GM23338 (cell line): Measurements from ENCODE around the gene THY1. TPM values are rescaled to one million over a fixed set of nuclear protein-coding genes. Genes with fewer than 3 reads are reported as not detected.
A peak's percentile ranks its signal among the peaks of the same experiment; 100 is the strongest.

Experiments
- ATAC-seq: fragments of 200-7000 bp; cut with Tn5 transposase; 3 replicates; pipeline ENCODE4 v1.9.1; 2020
- DNase-seq: peaks from one replicate; pipeline ENCODE4 v3.0.0-alpha.2; 2015; ENCODE audit warnings: low spot score
- H2AFZ ChIP-seq: fragments of 200-600 bp; sonication (generic); 2 replicates; pipeline ENCODE4 v1.8.0; 2016; ENCODE audit warnings: antibody characterized with exemption, mild to moderate bottlenecking, moderate library complexity
- H3F3A ChIP-seq: fragments of 200-600 bp; sonication (generic); replicated peaks from 2 replicates; pipeline ENCODE4 v1.8.0; 2017; ENCODE audit warnings: antibody characterized with exemption, mixed run types, low read depth
- H3K27ac ChIP-seq: fragments of 200-600 bp; sonication (generic); 2 replicates; pipeline ENCODE4 v1.6.1; 2016; ENCODE audit warnings: low read depth
- H3K27me3 ChIP-seq: fragments of 200-600 bp; sonication (generic); 2 replicates; pipeline ENCODE4 v1.8.0; 2016; ENCODE audit warnings: mild to moderate bottlenecking, mixed run types, moderate library complexity; ENCODE audit not compliant: insufficient read depth
- H3K36me3 ChIP-seq: fragments of 200-600 bp; sonication (generic); 2 replicates; pipeline ENCODE4 v1.8.0; 2016; ENCODE audit warnings: mild to moderate bottlenecking; ENCODE audit not compliant: insufficient read depth
- H3K4me1 ChIP-seq: fragments of 200-600 bp; sonication (generic); 2 replicates; pipeline ENCODE4 v1.8.0; 2016; ENCODE audit warnings: mild to moderate bottlenecking, moderate library complexity; ENCODE audit not compliant: insufficient read depth
- H3K4me2 ChIP-seq: fragments of 200-600 bp; sonication (generic); 2 replicates; pipeline ENCODE4 v1.7.1; 2017; ENCODE audit warnings: mixed run types
- H3K4me3 ChIP-seq: fragments of 200-600 bp; sonication (generic); 2 replicates; pipeline ENCODE4 v1.6.1; 2016; ENCODE audit warnings: mixed run types
- H3K79me2 ChIP-seq: fragments of 200-600 bp; sonication (generic); replicated peaks from 2 replicates; pipeline ENCODE4 v1.8.0; 2017; ENCODE audit warnings: mild to moderate bottlenecking; ENCODE audit not compliant: insufficient read depth
- H3K9me2 ChIP-seq: fragments of 200-600 bp; sonication (generic); 2 replicates; pipeline ENCODE4 v1.8.0; 2017; ENCODE audit not compliant: insufficient read depth
- H4K20me1 ChIP-seq: fragments of 200-600 bp; sonication (generic); replicated peaks from 2 replicates; pipeline ENCODE4 v1.8.0; 2017; ENCODE audit warnings: mild to moderate bottlenecking; ENCODE audit not compliant: insufficient read depth
- H3K27ac Mint-ChIP-seq: 2 replicates; pipeline ENCODE4 v1.8.0; 2020; ENCODE audit warnings: inconsistent platforms, mild to moderate bottlenecking, moderate library complexity, mixed read lengths
- H3K27me3 Mint-ChIP-seq: 3 replicates; pipeline ENCODE4 v1.8.0; 2022; ENCODE audit warnings: low read depth, mild to moderate bottlenecking, moderate library complexity, mixed read lengths, inconsistent platforms; ENCODE audit not compliant: insufficient read depth, poor library complexity
- H3K36me3 Mint-ChIP-seq: 3 replicates; pipeline ENCODE4 v1.8.0; 2021; ENCODE audit warnings: low read depth, mild to moderate bottlenecking, inconsistent platforms, moderate library complexity, mixed read lengths
- H3K4me1 Mint-ChIP-seq: 3 replicates; pipeline ENCODE4 v1.8.0; 2020; ENCODE audit warnings: mild to moderate bottlenecking, inconsistent platforms, mixed read lengths
- H3K4me3 Mint-ChIP-seq: 3 replicates; pipeline ENCODE4 v1.8.0; 2021; ENCODE audit warnings: moderate library complexity, mild to moderate bottlenecking, inconsistent platforms, mixed read lengths
- H3K9me3 Mint-ChIP-seq: 3 replicates; pipeline ENCODE4 v1.8.0; 2020; ENCODE audit warnings: moderate library complexity, mild to moderate bottlenecking, inconsistent platforms, mixed read lengths
- CREB1 ChIP-seq: fragments of 250-450 bp; sonication (Bioruptor Pico); IDR thresholded peaks from 2 replicates; pipeline ENCODE4 v1.5.0; 2020; ENCODE audit warnings: low read depth, mild to moderate bottlenecking, moderate library complexity
- EZH2 ChIP-seq: fragments of 200-600 bp; sonication (generic); IDR thresholded peaks from one replicate; pipeline ENCODE4 v1.8.0; 2017; ENCODE audit warnings: antibody characterized with exemption, mild to moderate bottlenecking, low read depth; ENCODE audit not compliant: unreplicated experiment
- EZH2phosphoT487 ChIP-seq: fragments of 200-600 bp; sonication (generic); IDR thresholded peaks from one replicate; pipeline ENCODE4 v1.8.1; 2018; ENCODE audit warnings: antibody characterized with exemption; ENCODE audit not compliant: unreplicated experiment
- JUNB ChIP-seq: IDR thresholded peaks from one replicate; pipeline ENCODE4 v1.6.1; 2016; ENCODE audit warnings: antibody characterized with exemption; ENCODE audit not compliant: unreplicated experiment
- NANOG ChIP-seq: IDR thresholded peaks from 2 replicates; pipeline ENCODE4 v1.6.1; 2016; ENCODE audit warnings: antibody characterized with exemption, borderline replicate concordance
- POLR2AphosphoS5 ChIP-seq: IDR thresholded peaks from 2 replicates; pipeline ENCODE4 v1.6.1; 2016; ENCODE audit warnings: antibody characterized with exemption, low read depth
- STAT1 ChIP-seq: IDR thresholded peaks from one replicate; pipeline ENCODE4 v1.6.1; 2016; ENCODE audit warnings: antibody characterized with exemption; ENCODE audit not compliant: unreplicated experiment
- ZNF114 ChIP-seq: fragments of 250-450 bp; sonication (Bioruptor Pico); IDR thresholded peaks from 2 replicates; pipeline ENCODE4 v1.5.0; 2020; ENCODE audit warnings: mild to moderate bottlenecking, moderate library complexity
- ZNF331 ChIP-seq: fragments of 250-450 bp; sonication (Bioruptor Pico); IDR thresholded peaks from 2 replicates; pipeline ENCODE4 v1.5.0; 2020; ENCODE audit warnings: low read depth, mild to moderate bottlenecking, moderate library complexity
- polyA plus RNA-seq: library from polyadenylated mRNA; unstranded; fragments of >200 nt; fragmentation: Nextera tagmentation; extraction: Ambion mirVana; gene quantifications from 2 replicates; pipeline ENCODE4 v1.2.1, GENCODE V29; 2016
- total RNA-seq: library from RNA; depleted of rRNA; stranded (reverse); fragments of >200 nt; shearing (Covaris generic); gene quantifications from 2 replicates; pipeline ENCODE4 v1.2.3, GENCODE V29; 2014
- TF ChIP-seq, protein P1 (sequence below): IDR thresholded peaks from one replicate; pipeline ENCODE4 v1.6.1; 2018; ENCODE audit warnings: antibody characterized with exemption; ENCODE audit not compliant: unreplicated experiment
- TF ChIP-seq, protein P2 (sequence below): IDR thresholded peaks from 2 replicates; pipeline ENCODE4 v1.6.1; 2016; ENCODE audit warnings: antibody characterized with exemption
- TF ChIP-seq, protein P3 (sequence below): fragments of 250-450 bp; sonication (Bioruptor Pico); IDR thresholded peaks from 2 replicates; pipeline ENCODE4 v1.5.0; 2020; ENCODE audit warnings: mild to moderate bottlenecking, moderate library complexity
- TF ChIP-seq, protein P4 (sequence below), 2 experiments: fragments of 200-600 bp in 1 of 2; sonication (generic) in 1 of 2; conservative IDR thresholded peaks; 2 replicates each; pipeline versions ENCODE4 v1.5.1 to v1.6.1; 2016 to 2017; ENCODE audit warnings: antibody characterized with exemption in 2 of 2, low read depth in 2 of 2, mild to moderate bottlenecking in 2 of 2, moderate library complexity in 1 of 2

The THY1 gene
- total and polyA plus RNA-seq, 2 experiments from 2014 or later: 490 to 597 TPM

DNA sequence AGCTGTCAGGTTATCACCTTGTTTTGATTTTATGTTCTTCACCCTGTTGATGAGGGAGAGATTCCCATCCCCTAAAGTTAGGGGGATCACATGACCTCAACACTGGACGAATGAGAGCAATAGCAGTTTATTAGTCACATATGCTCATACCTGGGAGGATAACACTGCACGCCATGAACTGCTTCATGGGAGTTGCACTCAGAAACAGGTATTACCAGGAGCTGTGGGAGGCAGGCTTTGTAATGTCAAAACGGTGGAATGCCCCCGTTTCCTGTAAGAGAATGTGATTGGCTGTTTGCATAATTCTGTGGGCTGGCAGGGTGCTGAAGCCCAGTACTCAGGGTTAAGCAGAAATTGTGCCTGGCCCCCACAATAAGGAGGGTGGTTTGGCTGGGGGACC is 3.2 kb upstream of the THY1 start:
- no peak overlapping the region; the same call in 1 of the 2 replicates for H3K27ac Mint-ChIP-seq
- peaks cover 3% of the 10 kb centered on the region; the same call in 1 of the 3 replicates for H3K9me3 Mint-ChIP-seq
- H3K36me3 Mint-ChIP-seq: peaks cover 15% of the 10 kb centered on the region
- Histone ChIP-seq H3K4me3 (no peak overlapping the region), H3K9me2 (peaks cover 3% of the 10 kb centered on the region; the same call in 1 of the 2 replicates), H3K27me3 (0 out of 2 replicates have a peak, but pooled peaks cover 3% of the 10 kb centered on the region), H3K4me1 (peaks cover 23% of the 10 kb centered on the region; the same call in 1 of the 2 replicates), H3K36me3 (0 out of 2 replicates have a peak, but pooled peaks cover 4% of the 10 kb centered on the region), H4K20me1 (no peaks in the 10 kb centered on the region), H3F3A (0 out of 2 replicates have a peak, but pooled peaks cover 8% of the 10 kb centered on the region), H3K79me2 (peaks cover 24% of the 10 kb centered on the region), H3K27ac (0 out of 2 replicates have a peak overlapping the region, but pooled peaks have one; percentile 43), H3K4me2 (0 out of 2 replicates have a peak overlapping the region, but pooled peaks have one; percentile 46), H2AFZ (no peak overlapping the region)
- no peak for TF ChIP-seq ZNF331 (CRISPR knock-in tag)
- no peak for TF ChIP-seq EZH2
- no peak for TF ChIP-seq NANOG
- no peak for TF ChIP-seq STAT1
- TF ChIP-seq, protein P1, sequence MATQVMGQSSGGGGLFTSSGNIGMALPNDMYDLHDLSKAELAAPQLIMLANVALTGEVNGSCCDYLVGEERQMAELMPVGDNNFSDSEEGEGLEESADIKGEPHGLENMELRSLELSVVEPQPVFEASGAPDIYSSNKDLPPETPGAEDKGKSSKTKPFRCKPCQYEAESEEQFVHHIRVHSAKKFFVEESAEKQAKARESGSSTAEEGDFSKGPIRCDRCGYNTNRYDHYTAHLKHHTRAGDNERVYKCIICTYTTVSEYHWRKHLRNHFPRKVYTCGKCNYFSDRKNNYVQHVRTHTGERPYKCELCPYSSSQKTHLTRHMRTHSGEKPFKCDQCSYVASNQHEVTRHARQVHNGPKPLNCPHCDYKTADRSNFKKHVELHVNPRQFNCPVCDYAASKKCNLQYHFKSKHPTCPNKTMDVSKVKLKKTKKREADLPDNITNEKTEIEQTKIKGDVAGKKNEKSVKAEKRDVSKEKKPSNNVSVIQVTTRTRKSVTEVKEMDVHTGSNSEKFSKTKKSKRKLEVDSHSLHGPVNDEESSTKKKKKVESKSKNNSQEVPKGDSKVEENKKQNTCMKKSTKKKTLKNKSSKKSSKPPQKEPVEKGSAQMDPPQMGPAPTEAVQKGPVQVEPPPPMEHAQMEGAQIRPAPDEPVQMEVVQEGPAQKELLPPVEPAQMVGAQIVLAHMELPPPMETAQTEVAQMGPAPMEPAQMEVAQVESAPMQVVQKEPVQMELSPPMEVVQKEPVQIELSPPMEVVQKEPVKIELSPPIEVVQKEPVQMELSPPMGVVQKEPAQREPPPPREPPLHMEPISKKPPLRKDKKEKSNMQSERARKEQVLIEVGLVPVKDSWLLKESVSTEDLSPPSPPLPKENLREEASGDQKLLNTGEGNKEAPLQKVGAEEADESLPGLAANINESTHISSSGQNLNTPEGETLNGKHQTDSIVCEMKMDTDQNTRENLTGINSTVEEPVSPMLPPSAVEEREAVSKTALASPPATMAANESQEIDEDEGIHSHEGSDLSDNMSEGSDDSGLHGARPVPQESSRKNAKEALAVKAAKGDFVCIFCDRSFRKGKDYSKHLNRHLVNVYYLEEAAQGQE: no peak
- no peak for TF ChIP-seq CREB1 (CRISPR knock-in tag)
- no peak for TF ChIP-seq JUNB
- no peak for TF ChIP-seq EZH2phosphoT487
- no peak for TF ChIP-seq POLR2AphosphoS5
- TF ChIP-seq, protein P2, sequence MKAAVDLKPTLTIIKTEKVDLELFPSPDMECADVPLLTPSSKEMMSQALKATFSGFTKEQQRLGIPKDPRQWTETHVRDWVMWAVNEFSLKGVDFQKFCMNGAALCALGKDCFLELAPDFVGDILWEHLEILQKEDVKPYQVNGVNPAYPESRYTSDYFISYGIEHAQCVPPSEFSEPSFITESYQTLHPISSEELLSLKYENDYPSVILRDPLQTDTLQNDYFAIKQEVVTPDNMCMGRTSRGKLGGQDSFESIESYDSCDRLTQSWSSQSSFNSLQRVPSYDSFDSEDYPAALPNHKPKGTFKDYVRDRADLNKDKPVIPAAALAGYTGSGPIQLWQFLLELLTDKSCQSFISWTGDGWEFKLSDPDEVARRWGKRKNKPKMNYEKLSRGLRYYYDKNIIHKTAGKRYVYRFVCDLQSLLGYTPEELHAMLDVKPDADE: no peak
- TF ChIP-seq, protein P3, sequence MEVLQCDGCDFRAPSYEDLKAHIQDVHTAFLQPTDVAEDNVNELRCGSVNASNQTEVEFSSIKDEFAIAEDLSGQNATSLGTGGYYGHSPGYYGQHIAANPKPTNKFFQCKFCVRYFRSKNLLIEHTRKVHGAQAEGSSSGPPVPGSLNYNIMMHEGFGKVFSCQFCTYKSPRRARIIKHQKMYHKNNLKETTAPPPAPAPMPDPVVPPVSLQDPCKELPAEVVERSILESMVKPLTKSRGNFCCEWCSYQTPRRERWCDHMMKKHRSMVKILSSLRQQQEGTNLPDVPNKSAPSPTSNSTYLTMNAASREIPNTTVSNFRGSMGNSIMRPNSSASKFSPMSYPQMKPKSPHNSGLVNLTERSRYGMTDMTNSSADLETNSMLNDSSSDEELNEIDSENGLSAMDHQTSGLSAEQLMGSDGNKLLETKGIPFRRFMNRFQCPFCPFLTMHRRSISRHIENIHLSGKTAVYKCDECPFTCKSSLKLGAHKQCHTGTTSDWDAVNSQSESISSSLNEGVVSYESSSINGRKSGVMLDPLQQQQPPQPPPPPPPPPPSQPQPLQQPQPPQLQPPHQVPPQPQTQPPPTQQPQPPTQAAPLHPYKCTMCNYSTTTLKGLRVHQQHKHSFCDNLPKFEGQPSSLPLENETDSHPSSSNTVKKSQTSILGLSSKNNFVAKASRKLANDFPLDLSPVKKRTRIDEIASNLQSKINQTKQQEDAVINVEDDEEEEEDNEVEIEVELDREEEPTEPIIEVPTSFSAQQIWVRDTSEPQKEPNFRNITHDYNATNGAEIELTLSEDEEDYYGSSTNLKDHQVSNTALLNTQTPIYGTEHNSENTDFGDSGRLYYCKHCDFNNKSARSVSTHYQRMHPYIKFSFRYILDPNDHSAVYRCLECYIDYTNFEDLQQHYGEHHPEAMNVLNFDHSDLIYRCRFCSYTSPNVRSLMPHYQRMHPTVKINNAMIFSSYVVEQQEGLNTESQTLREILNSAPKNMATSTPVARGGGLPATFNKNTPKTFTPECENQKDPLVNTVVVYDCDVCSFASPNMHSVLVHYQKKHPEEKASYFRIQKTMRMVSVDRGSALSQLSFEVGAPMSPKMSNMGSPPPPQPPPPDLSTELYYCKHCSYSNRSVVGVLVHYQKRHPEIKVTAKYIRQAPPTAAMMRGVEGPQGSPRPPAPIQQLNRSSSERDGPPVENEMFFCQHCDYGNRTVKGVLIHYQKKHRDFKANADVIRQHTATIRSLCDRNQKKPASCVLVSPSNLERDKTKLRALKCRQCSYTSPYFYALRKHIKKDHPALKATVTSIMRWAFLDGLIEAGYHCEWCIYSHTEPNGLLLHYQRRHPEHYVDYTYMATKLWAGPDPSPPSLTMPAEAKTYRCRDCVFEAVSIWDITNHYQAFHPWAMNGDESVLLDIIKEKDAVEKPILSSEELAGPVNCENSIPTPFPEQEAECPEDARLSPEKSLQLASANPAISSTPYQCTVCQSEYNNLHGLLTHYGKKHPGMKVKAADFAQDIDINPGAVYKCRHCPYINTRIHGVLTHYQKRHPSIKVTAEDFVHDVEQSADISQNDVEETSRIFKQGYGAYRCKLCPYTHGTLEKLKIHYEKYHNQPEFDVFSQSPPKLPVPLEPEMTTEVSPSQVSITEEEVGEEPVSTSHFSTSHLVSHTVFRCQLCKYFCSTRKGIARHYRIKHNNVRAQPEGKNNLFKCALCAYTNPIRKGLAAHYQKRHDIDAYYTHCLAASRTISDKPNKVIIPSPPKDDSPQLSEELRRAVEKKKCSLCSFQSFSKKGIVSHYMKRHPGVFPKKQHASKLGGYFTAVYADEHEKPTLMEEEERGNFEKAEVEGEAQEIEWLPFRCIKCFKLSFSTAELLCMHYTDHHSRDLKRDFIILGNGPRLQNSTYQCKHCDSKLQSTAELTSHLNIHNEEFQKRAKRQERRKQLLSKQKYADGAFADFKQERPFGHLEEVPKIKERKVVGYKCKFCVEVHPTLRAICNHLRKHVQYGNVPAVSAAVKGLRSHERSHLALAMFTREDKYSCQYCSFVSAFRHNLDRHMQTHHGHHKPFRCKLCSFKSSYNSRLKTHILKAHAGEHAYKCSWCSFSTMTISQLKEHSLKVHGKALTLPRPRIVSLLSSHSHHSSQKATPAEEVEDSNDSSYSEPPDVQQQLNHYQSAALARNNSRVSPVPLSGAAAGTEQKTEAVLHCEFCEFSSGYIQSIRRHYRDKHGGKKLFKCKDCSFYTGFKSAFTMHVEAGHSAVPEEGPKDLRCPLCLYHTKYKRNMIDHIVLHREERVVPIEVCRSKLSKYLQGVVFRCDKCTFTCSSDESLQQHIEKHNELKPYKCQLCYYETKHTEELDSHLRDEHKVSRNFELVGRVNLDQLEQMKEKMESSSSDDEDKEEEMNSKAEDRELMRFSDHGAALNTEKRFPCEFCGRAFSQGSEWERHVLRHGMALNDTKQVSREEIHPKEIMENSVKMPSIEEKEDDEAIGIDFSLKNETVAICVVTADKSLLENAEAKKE (CRISPR knock-in tag): no peak
- TF ChIP-seq, protein P4, sequence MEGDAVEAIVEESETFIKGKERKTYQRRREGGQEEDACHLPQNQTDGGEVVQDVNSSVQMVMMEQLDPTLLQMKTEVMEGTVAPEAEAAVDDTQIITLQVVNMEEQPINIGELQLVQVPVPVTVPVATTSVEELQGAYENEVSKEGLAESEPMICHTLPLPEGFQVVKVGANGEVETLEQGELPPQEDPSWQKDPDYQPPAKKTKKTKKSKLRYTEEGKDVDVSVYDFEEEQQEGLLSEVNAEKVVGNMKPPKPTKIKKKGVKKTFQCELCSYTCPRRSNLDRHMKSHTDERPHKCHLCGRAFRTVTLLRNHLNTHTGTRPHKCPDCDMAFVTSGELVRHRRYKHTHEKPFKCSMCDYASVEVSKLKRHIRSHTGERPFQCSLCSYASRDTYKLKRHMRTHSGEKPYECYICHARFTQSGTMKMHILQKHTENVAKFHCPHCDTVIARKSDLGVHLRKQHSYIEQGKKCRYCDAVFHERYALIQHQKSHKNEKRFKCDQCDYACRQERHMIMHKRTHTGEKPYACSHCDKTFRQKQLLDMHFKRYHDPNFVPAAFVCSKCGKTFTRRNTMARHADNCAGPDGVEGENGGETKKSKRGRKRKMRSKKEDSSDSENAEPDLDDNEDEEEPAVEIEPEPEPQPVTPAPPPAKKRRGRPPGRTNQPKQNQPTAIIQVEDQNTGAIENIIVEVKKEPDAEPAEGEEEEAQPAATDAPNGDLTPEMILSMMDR (conservative IDR thresholded peaks at IDR 0.05; ENCODE audit: low read depth in 2 of 2): no peak
- no peak for TF ChIP-seq ZNF114 (CRISPR knock-in tag)
- H3K27me3 Mint-ChIP-seq: peaks cover 26% of the 10 kb centered on the region
- peaks cover 43% of the 10 kb centered on the region for H3K4me1 Mint-ChIP-seq
- DNase-seq (peak; percentile 63), ATAC-seq (no peak)
- H3K4me3 Mint-ChIP-seq: no peak overlapping the region
